PFSK-1 (cell line): ENCODE measurements around the gene FBXL14.

Source experiments
- POLR2AphosphoS5 ChIP-seq: IDR thresholded peaks from 2 replicates; pipeline ENCODE4 v1.6.1; 2012; ENCODE audit warnings: low read depth, mild to moderate bottlenecking, control low read depth, low read length, moderate library complexity
- SIN3A ChIP-seq: IDR thresholded peaks from 2 replicates; pipeline ENCODE4 v1.6.1; 2012; ENCODE audit warnings: mild to moderate bottlenecking, low read length, moderate library complexity, borderline replicate concordance; ENCODE audit not compliant: insufficient read depth

GRCh38 chr12:1575408-1576401 lies 18.7 kb downstream of the FBXL14 start:
- no peak for TF ChIP-seq POLR2AphosphoS5
- TF ChIP-seq SIN3A: no peak
